K562 treated with DMSO at 1 percent for 24 hours (cell line): ENCODE measurements around the gene MRPS18C. TPM values are rescaled to one million over a fixed set of nuclear protein-coding genes. Genes with fewer than 3 reads are reported as not detected.

ENCODE experiments used
- total RNA-seq: library from RNA; unstranded; fragments of 300-600 nt; gene quantifications from 2 replicates; pipeline ENCODE4 v1.2.3, GENCODE V29; 2022; ENCODE audit warnings: low read depth; ENCODE audit not compliant: insufficient read depth

The MRPS18C gene
- 26.4 and 40.8 TPM in 2 replicates for total RNA-seq

DNA sequence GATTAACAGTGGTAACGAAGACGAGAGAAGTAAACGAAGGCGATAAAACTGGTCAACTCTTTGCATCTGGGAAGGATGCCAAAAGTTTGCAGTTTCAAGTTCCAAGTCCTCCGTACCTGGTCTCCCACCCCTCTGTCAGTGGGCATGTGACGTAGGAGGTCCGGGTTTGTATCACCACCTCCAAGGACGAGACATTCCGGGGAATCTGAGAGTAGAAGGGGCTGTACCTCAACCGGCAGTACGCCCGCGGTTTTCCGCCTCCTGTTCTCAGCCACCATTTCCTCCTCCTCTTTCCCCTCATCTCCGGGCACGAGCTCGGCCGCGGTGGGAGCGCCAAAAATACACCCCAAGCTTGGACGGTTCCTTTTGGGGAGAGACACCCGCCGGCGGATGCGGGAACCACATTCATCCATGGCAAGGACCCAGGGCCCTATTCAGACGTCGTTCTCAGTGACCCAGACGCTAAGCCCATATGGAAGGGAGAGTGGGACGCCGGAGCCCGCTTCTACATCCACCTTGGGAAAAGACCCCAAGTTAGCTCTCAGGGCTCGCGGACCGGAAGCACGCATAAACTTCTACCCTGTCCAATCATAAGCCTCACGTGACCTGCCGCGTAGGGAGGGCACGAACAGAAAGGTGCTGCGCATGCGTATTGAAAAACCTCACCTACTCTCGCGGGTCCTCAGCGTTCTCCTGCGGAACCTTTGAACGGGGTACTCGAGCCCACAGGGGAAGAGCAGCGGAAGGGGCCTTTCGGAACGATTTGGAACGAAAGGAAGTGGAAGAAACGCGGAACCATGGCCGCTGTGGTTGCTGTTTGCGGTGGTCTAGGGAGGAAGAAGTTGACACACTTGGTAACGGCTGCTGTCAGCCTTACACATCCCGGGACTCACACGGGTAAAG, at the start of gene MRPS18C, which contains the start of gene HELQ:
Gene MRPS18C, plus strand, starts transcription at position 778 of the 903 bp plus-strand sequence. Its CDS starts 20 bp downstream, at position 798.
Gene HELQ, minus strand, starts transcription at position 543 of the 903 bp plus-strand sequence. Its CDS starts 130 bp downstream, at position 413.

DNA sequence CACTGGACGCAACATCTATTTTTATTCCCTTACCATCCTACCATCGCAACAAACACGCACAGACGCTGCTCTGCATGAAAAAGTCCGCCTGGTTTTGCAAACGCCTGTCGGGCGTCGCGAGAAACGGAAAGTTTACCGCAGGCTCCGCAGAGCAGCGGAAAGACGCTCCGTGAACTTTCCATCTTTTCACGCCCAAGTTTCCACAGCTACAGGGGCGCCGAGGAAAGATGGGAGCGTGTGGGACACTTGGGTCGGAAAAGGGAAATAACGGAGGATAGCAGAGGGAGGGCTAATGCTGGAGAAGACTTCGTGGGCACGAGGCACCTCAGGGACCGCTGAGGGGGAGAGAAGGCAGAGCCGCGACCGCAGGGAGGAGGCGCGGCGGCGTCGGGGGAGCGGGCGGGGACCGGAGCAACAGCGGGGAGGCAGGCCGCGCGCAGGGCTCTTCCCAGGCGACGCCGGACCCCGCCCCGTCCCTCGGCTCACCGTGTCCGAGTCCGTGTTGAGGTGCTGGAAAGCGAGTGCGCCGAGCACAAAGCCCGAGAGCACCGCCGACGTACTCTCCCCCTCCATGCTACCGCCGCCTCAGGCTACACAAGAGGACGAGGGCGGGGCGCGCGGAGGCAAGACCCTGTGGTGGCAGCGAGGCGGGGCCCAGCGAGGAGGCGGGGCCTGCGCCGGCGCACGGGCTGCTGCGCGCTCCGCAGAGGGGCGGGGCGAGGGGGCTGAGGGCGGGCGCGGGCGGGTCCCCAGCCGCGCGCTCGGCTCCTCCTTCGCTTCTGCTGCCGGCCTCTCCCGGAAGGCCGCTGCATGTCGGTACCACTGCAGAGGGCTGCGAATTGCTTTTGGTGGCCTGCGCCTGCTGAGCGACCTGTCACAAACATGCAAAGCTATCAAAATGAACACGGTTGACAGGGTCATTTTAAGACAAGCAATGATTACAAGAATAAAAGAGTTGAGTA, 28.9 kb downstream of the MRPS18C start, which contains the start of gene ABRAXAS1:
Gene ABRAXAS1, minus strand, starts transcription at position 601 of the 962 bp plus-strand sequence. Its CDS starts 28 bp downstream, at position 573.

Other genes starting within 250 kb of the MRPS18C start
- gene COQ2, start 171.3 kb upstream of the MRPS18C start, total RNA-seq, result 4.8 and 5.3 TPM in 2 replicates
- 0.13 and 0.25 TPM in 2 replicates for gene HPSE, start 121.2 kb upstream of the MRPS18C start, total RNA-seq
- 9.9 and 13.1 TPM in 2 replicates for gene HELQ, start 235 bp upstream of the MRPS18C start, total RNA-seq
- gene ABRAXAS1, start 29.0 kb downstream of the MRPS18C start, total RNA-seq, result 27.0 and 32.9 TPM in 2 replicates
- 19.9 and 26.5 TPM in 2 replicates for gene GPAT3, start 80.0 kb downstream of the MRPS18C start, total RNA-seq